CD4-positive, alpha-beta T cell treated with Interleukin-21 for 1 hour (primary cell): ENCODE results near the gene SLC6A6.

Experiments used
- DNase-seq: peaks from one replicate; pipeline ENCODE4 v3.0.0-alpha.2; 2020

SLC6A6 gene

DNA sequence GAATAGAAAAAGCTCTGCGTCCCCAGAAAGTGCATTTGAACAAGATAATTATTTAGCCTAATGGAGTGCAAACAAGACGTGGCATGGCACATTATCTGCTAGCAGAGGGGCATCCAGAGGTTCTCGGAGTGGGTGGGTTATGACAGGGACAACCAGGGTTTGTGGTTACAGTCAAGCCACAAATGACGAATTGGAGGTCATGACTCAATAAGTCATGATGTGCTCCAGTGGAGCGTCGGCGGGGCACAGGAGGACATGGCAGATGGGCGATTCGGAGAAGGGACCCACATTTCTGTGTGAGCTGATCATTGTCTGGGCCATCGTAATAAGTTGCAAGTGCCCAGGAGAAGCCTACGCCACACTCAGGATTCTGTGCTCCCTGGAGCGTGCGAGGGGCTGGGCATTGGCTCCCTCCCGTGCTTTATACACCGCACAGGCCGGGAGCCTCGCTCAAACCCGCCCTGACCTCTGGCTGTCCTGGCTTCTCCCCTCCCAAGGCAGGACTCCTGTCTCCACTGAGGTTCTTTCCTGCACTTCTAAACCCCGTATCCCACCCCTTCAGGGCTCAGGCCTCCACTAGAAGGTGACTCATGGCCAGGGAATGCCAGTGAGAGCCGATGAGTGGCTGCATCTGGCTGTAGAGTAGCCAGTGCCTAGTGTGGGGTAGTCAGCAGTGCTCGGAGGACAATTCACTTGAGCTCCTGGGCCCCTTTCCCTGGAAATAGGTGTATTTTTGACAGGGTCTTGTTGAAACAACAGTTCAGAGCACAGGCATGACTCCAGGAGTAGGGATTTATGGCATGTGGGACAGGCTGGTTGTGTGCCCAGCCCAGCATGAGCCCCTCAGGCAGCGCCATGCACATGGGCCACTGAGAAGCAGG is 70.3 kb downstream of the SLC6A6 start:
- no peak for DNase-seq

DNA sequence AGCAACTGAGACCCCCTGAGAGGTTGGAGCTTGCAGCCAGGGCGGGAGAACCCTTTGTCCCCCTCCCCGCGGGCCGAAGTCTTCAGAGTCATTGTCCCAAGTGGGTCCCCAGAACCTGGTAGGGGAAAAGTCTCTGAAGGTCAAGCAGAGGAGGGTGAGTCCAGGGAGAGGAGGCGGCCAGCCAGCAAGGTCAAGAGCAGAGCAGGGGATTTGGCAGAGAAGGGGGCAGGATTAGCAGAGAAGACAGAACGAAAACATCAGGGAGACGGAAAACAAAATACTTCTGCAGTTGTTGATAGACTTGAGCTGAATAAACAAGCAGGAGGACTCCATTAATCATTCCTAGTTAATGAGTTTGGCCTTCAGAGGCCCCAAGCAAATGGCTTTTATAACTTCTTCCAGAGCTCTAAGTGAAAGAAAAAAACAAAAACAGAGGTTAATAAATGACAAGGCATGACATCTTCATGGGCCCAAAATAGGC is 71.0 kb downstream of the SLC6A6 start:
- no peak for DNase-seq

DNA sequence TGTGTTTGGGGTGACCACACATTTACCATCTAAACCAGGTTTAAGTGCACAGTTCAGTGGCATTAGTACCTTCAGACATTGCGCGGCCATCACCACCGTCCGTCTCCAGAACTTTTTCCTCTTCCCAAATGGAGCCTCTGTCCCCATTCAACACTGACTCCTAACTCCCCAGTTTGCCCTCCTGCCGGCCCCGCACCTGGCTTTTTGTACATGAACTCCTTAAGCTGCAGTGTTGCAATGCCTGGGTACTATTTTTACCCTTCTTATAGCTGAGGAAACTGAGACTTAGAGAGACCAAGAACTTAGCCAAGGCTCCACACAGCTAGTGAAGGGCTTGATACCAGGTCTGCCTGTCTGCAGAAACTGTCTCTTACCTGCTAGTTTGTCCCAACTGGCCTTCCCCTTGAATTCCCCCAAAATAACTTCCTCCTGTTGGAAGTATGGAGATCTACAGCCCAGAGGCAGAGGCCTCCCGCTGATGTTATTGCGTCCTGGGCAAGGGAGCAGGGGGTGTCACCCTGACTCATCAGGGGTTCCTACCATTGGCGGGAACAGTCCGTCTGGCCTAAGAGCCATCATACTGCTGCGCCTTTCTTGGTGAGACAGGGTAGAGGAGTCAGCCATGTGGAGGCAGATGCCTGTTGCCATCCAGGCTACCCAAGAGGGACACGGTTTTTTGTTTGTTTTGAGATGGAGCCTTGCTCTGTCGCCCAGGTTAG is 72.1 kb downstream of the SLC6A6 start:
- no peak for DNase-seq

DNA sequence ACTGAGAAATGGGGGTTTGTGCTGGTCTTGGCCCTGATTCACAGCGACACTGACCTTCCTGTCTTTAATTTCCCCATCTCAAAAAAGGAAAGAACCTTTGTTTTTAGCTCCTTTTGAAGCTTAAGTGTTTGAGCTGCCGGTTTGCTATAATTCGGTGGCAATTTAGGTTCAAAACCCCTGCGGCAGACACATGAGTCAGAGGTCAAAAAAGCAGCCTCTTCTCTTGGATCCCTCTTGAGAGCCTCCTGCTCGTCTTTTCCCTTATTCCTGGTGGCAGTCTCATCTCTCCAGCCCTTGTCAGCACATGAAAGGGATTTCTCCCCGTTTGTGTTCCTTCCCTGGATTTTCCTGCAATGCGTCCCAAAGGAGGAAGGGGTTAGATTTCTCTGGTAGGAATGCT is 73.2 kb downstream of the SLC6A6 start:
- DNase-seq = no peak

DNA sequence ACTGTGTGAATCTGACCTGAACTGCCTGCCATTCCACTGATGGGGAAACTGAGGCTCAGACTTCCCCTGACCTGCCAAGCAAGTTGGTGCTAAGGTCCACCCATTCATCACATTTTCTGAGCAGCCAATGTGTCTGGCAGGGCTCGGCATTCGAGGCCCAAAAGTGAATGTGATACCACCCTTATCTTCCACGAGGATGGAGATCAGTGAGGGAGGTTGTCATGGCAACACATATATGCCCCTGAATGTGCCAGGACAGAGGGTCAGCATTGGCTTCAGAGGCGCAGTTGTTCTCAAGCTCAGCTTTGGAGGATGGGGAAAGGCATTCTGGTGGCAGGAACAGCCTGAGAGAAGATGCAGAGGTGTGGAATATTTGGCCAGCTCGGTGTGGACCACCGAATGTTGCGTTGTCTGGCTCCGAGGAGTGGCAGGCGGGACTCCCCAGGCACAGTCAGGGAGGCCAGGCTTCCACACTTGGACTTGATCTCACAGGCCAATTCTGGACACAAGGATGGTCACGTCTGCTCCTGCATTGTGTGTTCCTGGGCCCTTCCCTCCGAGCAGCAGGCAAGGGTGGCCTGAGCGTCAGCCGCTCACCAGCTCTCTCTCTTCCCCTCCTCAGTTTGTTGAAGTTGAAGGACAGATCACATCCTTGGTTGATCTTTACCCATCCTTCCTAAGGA is 74.3 kb downstream of the SLC6A6 start:
- DNase-seq = no peak

DNA sequence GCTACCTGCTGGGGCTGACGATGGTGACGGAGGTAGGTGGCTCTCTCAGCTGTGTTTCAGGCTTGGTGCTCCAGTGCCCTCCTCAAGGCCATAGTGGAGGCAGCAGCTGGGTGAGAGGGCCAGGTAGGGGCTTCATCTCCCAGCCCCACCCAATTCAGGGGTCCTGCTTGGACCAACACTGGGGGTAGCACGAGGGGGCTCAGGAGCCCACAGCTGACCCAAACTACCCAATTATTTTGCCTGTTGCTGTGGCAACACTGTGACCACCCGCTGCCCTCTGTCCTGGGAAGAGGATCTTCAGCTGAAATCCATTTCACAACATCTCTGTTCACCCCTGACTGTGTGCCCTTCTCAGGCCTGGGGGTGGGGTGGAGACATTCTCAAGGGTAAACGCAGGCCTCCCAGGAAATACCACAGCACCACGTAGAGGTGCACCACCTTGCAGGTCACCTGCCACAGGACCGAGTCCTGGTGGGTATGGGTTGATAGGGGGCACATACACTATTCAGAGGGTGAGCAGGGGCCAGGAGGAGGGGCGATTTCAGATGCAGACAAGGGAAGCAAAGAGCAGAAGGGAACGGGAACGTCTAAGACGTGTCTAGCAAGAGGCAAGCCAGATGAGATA is 75.0 kb downstream of the SLC6A6 start:
- no peak for DNase-seq

DNA sequence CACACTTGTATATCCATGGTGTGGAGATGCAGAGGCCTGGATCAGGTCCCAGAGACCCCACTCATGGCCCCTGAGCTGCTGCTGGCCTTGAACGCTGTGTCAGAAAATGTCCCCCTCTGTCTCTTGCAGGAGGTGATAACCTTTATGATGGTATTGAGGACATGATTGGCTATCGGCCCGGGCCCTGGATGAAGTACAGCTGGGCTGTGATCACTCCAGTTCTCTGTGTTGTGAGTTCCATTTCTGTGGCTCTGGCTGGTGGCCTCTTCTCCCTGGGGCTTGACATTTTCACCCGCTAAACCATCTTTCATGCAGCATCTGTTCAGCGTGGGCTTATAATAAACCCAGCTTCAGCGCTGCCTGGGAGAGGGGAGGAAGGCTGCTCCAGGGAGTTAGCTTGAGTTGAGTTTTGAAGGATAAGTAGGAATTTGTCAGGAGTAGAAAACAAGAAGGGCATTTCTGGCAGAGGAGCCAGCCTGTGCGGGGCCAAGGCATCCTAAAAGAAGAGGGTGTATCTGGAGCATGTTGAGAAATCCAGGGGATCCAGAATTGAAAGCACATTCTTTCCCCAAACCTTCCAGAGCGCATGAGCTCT is 76.6 kb downstream of the SLC6A6 start:
- no peak for DNase-seq

DNA sequence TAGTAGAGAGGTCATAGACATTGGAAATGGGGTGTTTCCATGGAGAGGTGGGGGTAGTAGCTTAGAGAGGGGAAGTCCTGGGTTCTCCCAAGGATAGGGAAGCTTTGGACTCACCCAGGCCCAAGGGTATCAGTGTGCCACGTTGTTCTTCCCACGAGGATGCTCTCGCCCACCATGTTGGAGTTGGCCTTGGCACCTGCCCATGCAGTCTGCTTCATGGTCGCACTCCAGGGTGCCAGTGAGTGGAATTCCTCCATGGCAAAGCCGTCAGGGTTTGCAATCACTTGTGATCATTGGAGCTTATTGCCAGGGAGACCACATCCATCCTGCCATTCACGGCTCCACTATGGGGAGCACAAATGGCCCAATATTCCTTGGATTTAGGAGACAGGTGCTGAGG is 77.2 kb downstream of the SLC6A6 start:
- no peak for DNase-seq

DNA sequence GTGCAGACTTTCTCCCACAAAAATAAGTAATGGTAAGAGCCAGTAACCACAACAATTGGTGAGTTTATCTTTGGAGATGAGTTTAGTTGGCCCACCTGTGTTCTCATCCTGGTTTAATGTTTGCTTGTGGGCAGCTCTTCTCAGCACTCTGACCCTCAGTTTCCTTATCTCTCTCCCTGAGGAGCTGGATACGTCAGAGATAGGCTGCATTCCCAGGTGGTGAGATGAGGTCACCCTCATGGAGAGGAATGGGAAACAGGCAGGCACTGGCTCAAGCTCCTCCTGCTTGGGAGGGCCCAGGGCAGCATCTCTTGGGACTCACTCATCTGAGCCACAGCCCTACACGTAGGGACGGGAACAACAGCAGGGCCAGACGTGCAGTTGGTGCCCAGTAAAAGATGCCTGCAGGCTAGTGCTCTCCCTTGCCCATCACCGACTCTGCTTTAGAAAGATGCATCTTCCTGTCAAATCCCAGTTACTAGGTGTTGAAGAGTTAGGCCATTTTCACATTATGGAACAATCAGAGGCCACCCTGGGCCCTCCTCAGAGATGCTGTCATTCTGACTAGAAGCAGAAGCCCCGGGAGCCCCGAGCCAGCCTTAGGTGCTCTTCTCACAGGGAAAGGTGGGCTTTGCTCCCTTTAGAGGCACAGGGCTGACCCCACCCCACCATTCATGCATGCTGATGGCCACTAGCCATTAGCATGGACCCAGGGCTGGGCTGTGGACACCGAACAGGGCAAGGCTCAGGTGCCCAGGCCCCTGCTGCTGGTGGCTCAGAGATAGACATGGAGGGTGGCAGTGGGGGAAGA is 78.0 kb downstream of the SLC6A6 start:
- no peak for DNase-seq

DNA sequence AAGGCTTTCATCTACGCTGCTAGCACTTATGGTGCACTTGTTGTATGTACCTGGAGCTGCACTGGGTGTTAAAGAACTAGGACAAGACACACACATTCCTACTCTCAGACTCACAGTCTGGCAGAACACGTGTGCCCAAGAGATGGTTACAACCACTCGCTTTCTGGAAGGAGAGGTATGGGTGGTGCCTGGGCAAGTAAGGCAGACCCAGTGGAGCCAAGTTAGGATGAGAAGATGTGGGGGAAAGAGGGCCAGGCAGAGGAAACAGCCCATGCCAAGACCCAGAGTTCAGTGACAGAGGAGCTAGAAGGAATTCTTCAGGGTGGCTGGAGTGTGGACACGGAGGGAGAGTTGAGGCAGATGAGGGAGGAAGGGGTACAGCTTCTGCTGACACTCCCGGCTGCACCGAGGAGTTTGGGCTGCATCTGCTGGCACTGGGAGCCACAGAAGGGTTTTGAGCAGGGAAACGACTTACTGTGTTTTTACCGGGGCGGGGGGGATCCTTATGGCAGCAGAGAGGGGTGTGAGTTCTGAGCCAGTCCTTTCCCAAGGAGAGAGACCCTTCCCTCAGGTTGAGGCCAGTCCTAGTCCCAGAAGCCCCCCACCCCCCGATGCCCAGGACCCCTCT is 78.7 kb downstream of the SLC6A6 start:
- DNase-seq = no peak

DNA sequence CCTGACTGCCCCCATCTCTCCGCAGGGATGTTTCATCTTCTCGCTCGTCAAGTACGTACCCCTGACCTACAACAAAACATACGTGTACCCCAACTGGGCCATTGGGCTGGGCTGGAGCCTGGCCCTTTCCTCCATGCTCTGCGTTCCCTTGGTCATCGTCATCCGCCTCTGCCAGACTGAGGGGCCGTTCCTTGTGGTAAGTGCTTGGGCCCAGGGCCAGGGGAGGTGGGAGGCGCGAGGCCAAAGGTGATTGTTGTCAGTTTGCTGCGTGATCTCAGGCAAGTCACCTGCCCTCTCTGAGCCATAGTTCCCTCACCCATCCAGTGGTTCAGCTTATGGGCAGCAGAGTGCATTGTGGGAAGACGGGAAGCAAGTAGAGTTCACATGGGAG is 79.2 kb downstream of the SLC6A6 start:
- DNase-seq = no peak

DNA sequence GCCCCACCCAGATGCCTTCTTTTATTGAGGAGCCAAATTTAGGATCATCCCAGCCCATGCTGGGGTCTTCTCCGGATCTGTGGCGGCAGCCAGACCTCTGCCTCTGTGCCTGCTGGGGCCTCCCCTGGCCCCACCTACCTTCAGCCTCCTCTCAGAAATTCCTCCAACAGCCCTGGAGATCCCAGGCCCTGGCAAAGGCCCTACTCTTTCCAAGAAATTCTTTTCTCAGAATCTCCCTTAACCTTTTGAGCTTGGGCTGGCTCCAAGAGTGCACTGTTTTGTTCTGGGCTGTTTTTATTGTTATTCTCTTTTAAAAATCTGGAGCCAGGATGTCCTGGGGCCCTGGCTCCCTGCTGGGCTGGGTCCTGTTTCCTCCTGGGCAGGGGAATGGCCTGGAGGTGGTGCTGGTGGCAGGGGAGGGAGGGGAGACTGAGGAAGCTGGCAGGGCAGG is 79.9 kb downstream of the SLC6A6 start:
- no peak for DNase-seq

DNA sequence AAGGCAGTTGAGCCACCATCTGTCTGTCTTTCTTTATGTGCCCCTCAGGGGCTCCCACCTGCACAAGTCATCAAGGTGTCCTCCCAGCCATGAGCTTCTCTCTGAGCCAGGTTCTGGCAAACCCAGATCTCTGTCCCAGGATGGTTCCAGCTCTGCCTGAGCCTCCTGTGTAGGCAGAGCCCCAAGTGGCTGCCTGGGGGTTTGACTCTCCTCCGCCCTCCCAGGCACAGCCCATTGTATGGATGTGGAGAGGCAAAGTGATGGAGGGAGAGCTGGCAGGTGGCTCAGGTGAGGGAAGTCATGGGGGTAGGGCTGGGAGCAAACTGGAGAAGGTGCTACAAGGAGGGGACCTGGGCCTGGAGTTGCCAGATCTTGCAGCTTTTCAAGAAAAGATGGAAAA is 80.9 kb downstream of the SLC6A6 start:
- DNase-seq = no peak

DNA sequence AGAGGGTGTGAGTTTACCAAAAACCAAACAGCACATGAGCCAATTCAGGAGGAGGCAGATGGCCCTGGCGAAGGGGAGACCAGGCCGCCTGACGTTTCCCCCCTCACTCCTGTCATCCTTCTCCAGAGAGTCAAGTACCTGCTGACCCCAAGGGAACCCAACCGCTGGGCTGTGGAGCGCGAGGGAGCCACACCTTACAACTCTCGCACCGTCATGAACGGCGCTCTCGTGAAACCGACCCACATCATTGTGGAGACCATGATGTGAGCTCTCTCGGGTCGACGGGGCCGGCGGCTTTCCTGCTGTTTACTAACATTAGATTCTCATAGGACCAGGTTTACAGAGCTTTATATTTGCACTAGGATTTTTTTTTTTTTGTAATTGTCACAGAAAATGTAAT is 82.3 kb downstream of the SLC6A6 start:
- DNase-seq = no peak

DNA sequence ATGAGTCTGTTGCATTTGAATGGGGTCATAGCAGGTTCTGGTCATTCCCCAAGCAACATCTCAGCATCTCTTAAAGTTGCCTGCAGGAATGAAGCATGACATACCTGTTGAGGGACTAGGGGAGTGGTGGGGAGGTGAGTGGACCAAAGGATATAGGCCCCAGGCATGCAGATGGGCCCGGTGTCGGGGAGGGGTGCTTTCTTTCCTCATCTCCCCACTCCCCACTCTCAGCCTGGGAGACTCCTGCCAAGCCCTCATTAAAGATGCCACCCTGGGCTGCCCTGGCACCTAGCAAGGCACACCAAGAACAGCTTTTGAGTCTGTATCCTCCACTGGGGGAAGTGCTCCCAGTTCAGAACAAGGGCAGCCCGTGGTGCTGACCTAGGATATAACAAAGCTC is 83.6 kb downstream of the SLC6A6 start:
- no peak for DNase-seq

DNA sequence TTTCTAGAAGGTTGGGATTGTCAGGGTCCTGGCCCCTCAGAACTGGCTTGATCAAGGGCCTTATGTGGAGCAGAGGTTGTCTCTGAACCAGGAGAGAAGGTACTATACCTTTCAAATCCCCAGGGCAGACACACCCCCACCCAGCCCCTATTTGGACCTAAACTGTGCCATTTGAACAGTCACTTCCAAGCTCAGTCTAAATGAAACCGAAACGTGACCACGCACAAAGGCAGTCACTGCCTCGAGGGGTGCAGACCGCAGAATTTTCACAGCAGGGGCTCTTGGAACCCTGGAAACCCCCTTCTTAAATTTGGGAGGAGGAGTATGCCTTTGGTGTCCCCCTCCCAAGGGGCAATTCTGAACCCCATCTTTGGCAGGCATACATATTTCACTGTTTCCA is 84.1 kb downstream of the SLC6A6 start:
- no peak for DNase-seq

DNA sequence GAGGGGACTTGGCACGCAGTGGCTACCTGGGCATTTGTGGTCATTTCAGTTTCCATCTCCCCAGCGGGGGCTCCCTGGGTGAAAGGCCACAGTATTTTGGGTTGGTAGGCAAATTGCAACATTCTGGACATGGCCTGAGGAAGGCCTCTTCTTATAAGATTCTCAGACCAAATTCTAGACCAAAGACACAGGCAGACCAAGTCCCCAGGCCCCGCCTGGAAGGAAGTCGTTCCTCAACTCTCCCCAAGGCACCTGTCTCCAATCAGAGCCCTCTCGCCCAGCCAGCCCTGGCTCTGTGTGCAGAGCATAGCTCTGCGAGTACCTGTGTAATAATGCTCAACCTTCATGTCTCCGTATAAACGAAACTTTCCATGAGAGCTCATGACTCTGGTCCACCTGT is 84.7 kb downstream of the SLC6A6 start:
- no peak for DNase-seq

DNA sequence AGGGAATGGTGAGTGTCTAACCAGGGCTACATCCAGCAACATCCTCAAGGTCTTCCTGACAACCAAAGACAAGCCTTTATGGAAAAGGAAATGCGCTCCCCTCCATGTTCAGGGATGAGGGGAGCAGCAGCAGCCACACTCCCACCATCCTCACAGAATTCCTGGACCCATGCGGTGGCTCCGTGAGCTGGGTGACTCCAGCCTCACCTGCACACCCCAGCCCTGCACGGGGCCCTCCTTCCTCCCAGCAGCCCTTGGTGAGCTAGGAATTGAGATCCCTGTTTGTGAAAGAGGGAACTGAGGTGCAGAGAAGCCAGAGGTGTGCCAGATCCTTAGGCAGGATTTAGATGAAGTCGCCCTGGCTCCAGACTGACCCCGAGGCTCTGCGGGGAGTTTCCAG is 85.4 kb downstream of the SLC6A6 start:
- no peak for DNase-seq

DNA sequence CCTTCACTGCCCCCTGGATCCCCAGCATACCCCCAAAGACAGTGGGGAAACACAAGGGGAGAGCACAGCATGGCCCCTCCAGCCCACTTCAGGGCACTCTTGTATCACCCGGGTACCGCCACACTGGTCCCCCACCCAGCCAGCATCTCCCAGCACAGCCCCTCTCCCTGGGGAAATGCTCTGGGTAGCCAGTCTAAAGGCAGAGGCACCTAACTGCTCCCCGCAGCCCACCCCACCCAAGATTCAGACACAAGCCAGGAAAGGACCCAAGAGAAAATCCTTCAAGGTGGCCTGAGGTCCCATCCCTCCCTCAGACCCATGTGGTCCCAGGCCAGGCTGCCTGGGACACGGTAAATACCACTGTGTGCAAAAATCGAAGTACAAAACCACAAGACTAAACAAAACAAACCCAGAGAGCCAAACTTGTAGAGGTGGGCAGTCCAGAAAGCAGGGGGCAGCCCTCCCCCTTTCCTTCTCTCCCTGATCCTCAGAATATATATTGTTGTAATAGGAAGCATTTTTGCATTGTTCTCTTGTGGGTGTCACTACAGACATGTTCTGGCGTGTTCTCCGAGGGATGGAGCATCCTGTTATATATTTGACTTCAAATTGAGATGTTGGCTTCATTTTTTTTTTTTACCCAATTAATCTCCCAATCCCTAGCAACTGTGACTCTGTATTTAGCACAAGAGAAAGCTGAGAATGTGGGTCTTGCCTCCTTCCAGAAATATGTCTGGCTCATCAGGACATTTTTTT is 86.1 kb downstream of the SLC6A6 start:
- DNase-seq = no peak

DNA sequence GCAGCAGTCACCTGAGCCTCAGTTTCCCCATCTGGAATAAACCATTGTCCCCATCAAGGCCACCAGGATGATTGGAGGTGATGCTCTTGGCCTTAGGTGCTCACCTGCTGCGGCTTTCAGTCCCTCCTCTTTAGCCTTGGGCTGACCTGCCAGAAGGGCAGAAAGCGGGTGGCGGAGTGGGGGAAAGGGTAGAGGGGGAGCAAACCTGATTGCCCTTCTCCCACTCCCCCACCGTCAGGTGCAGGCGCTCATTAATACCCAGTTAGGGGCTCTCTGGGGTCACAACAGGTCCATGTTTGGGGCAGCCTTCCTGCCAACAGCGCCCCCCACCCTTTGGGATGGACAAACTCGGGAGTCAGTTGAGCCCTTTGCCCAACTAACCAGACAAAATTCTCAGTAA is 87.2 kb downstream of the SLC6A6 start:
- no peak for DNase-seq

DNA sequence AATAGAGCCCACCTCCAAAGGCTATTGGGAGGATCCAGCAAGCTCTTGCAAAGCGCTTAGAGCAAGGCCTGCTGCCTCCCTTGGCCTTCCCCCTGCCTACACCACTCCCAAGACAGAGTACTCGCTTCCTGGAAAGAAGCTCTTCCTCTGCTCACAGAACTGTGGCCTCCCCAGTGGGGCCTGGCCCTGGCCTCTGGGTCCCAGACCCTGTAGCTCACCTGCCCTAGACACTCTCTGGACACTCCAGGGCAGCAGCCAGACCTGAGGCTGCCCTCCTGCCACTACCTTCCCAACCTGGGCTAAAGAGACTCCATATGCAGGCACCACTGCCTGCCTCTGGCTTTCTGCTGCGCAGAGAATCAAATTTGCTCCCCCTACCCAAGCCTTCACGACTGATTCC is 87.8 kb downstream of the SLC6A6 start:
- no peak for DNase-seq
